LNCaP clone FGC (cell line): ENCODE data around the gene BCAR1.
"Not testable (repeated sequence)": the region's sequence is repeated elsewhere in the genome, so short reads cannot be mapped to it uniquely, and the experiment has no call there.

Source experiments
- DNase-seq: peaks from one replicate; pipeline ENCODE4 v3.0.0-alpha.2; 2011; ENCODE audit warnings: low read depth
- H3K4me3 ChIP-seq: 2 replicates; pipeline ENCODE4 v1.5.1; 2011; ENCODE audit warnings: mild to moderate bottlenecking, low read depth, low read length, control low read depth
- TF ChIP-seq, protein P1 (sequence below): IDR thresholded peaks from 2 replicates; pipeline ENCODE4 v1.5.1; 2012; ENCODE audit warnings: mild to moderate bottlenecking; ENCODE audit not compliant: control insufficient read depth, insufficient read depth; ENCODE audit errors: extremely low read depth

Gene BCAR1

DNA sequence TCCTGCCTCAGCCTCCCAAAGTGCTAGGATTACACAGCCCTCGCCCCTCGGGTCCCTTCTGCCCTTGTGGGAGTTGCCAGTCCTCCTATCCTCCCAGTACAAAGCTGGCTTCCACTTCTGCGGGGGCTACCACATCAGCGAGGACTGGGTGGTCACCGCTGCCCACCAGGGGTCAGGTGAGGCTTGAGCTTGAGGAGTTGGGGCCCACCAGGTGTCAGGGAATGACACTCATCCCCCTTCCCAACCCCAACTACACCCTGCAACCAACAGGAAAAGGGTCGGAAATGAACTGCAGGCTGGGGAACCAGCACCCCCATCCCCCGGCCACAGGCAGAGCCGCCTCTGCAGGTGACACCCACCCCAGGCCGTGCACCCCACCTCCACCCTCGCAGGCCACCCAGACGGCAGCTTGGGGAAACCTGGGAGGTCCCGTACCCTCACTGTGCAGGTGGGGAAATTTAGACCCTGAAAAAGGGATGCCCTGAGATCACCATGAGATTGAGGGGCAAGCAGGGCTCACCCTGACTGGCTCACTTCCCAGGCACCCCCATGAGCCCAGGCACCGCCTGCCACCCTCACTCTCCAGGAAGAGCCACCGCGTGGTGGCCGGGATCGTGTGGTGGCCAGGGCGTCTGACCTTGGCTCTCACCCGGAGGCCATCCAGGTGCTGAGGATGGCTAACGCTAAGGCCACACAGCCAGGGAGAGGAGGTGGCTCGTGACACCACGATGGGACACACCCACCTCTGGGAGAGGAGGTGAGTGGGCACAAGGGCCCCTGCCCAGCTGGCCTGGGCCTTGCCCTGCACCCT lies 24.7 kb downstream of the BCAR1 start:
- H3K4me3 ChIP-seq, result no peak overlapping the region
- DNase-seq, result no peak
- TF ChIP-seq, protein P1, sequence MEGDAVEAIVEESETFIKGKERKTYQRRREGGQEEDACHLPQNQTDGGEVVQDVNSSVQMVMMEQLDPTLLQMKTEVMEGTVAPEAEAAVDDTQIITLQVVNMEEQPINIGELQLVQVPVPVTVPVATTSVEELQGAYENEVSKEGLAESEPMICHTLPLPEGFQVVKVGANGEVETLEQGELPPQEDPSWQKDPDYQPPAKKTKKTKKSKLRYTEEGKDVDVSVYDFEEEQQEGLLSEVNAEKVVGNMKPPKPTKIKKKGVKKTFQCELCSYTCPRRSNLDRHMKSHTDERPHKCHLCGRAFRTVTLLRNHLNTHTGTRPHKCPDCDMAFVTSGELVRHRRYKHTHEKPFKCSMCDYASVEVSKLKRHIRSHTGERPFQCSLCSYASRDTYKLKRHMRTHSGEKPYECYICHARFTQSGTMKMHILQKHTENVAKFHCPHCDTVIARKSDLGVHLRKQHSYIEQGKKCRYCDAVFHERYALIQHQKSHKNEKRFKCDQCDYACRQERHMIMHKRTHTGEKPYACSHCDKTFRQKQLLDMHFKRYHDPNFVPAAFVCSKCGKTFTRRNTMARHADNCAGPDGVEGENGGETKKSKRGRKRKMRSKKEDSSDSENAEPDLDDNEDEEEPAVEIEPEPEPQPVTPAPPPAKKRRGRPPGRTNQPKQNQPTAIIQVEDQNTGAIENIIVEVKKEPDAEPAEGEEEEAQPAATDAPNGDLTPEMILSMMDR, result no peak

DNA sequence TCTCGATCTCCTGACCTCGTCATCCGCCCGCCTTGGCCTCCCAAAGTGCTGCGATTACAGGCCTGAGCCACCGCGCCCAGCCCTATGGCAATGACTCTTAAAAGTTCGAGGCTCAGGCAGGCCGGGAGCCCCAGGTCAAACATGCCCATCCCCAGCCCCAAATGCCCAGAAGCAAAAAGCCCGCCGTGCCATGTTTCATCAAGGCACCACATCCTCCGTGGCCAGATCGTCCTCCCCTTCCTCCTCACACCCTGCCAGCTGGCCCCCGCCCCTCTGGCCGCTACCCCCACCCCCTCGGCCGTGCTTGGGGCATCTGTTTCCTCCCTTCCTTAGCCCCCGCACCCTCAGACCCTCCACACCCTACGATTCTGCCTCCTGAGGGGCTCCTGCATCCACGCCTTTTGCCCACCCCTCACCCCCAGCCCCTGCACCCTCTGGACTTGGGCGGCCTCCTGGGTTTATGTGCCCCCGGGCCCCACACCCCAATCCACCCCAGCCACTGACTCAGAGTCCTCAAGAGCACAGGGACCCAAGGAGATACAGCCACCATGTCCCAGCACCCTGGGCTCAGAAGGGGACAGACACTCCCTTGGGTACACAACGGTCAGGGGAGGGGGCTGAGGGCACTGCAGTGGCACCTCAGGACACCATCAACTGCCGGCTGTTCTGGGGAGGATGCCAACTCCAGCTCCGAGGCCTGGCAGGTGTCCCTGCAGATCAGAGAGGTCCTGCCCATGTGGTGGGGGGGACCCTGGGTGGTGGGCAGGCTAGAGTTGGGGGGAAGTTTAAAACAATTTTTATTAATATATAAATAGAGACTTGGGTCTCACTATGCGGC lies 25.5 kb downstream of the BCAR1 start:
- TF ChIP-seq, protein P1, result no peak
- no peak overlapping the region for H3K4me3 ChIP-seq
- DNase-seq, result no peak

DNA sequence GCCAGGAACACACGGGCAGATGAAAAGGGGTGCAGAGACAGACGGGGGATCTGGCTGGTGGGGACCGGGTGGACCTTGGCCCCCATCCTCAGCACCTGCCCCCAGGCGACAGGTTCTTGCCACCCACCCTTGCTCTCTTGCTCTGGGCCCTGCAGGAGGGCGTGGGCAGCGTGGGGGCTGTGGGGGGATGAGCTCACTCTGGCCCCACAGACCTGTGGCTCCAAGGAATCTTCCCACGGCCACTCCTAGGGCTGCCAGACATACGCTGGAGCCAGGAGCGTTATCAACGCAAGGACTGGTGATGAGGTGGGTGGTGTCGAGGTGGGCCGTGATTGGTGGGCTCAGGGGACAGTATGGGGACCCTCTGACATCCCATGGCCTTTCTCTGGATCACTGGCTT lies 26.3 kb downstream of the BCAR1 start:
- TF ChIP-seq, protein P1, result no peak
- H3K4me3 ChIP-seq, result no peak overlapping the region
- DNase-seq, result no peak

DNA sequence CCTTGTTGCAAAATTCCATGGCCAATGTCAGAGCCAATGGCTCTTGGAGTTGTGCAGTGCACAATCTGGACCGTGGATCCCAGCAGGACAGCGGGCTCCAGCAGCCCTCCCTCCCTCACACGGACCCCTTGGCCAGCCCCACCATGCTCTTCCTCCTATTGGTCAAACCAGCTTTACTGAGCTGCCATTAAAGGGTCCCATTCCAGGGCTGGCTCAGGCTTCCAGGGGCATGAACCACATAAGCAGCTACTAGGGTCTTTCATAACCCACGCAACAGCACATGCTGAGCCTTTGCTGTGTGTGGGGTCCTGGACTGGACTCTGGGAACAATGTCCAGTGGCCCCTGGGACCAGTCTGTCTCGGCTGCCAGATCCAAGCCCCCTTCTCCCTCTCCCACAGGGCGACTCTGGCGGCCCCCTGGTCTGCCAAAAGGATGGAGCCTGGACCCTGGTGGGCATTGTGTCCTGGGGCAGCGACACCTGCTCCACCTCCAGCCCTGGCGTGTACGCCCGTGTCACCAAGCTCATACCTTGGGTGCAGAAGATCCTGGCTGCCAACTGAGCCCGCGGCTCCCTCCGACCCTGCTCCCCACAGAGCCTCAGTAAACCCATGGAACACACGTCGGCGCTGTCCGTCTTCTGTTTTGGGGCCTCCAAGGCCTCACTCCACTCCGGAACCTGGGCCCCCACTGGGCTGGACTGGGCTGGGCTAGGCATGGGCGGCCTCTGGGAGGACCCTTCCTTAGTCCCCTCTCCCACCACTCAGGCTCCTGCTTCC lies 26.9 kb downstream of the BCAR1 start:
- no peak overlapping the region for H3K4me3 ChIP-seq
- TF ChIP-seq, protein P1, result no peak
- DNase-seq, result no peak

DNA sequence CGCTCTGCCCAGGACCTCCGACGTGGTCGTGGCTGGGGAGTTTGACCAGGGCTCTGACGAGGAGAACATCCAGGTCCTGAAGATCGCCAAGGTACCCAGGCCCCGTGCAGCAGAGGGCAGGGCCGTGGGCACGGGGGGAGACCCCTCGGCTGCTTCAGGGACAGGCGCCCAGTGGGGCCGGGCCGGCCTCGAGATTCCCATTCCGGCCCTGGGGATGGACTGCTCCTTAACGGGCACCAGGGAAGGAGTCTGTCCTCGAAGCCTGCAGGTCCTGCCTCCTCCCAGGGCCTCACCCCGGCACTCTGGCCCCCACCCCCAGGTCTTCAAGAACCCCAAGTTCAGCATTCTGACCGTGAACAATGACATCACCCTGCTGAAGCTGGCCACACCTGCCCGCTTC lies 28.3 kb downstream of the BCAR1 start:
- not testable (repeated sequence) for H3K4me3 ChIP-seq, DNase-seq

DNA sequence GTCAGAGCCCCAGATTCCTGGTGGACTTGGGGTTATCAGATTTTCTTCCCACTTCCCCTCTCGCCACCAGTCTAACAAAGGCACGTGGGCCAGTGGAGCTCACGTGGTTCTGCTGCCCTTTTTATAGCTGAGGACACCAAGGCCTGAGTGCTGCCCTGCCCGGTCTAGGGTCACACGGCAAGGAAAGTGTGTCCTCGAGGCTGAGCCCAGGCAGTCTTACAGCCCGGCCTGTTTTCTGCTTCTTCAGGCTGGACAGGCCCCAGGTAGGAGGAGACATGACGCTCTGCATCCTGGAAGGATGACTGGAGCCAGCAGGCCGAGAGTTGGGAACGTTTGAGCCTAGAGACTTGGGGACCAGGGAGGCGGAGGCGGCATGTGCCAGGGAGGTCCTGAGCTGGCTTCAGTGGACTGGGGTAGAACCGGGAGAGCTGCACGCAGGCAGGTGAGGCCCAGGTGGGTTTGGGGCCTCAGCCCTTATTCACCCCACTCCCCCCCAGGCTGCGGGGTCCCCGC lies 29.1 kb downstream of the BCAR1 start:
- no peak overlapping the region for H3K4me3 ChIP-seq
- TF ChIP-seq, protein P1, result no peak
- DNase-seq, result no peak

DNA sequence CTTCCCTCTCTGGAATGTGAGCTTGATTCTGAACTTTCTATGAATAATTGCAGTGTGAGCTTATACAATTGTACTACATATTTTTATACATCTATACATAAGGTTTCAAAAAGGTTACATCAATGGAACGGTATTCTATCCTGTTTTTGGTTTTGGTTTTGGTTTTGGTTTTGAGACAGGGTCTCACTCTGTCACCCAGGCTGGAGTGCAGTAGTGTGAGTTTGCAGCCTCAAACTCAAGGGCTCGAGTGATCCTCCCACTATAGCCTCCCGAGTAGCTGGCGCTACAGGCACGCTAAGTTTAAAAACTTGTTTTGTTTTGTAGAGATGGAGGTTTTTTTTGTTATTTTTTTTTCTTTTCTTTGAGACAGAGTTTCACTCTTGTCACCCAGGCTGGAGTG lies 31.6 kb downstream of the BCAR1 start:
- TF ChIP-seq, protein P1, result no peak
- no peak overlapping the region for H3K4me3 ChIP-seq
- no peak for DNase-seq
